Lower leg skin (tissue), 4 donors: ENCODE measurements around the gene PALLD. TPM values are rescaled to one million over a fixed set of nuclear protein-coding genes. Genes with fewer than 3 reads are reported as not detected.

Experiments used
- DNase-seq, 2 donors: peaks; one replicate each; pipeline ENCODE4 v3.0.0-alpha.2; 2019; ENCODE audit warnings: low spot score in 2 of 2
- H3K4me3 ChIP-seq: fragments of 200-600 bp; sonication (generic); 2 replicates; pipeline ENCODE4 v1.5.1; 2017; ENCODE audit warnings: mild to moderate bottlenecking, low read depth; ENCODE audit not compliant: poor library complexity, severe bottlenecking
- POLR2A ChIP-seq, 2 donors: fragments of 450-650 bp; IDR thresholded peaks; one replicate each; pipeline ENCODE4 v1.6.1; 2016 to 2017; ENCODE audit warnings: antibody characterized with exemption in 2 of 2, mild to moderate bottlenecking in 1 of 2, moderate library complexity in 1 of 2
- WGBS, 2 donors: methylation state at CpG; one replicate each; pipeline ENCODE4 v1.1.5; 2018; 5-methylcytosine and 5-hydroxymethylcytosine counted together
- intact Hi-C: fragments of 100-400 bp; cut with DNase I; formaldehyde crosslinking; loops from one replicate; pipeline ENCODE4 v1.15.0; 2023; ENCODE audit warnings: low total_unique reads
- total RNA-seq, 4 donors: library from RNA; depleted of rRNA; stranded (reverse); fragments of >200 nt; gene quantifications; one replicate each; pipeline ENCODE4 v1.1.0, GENCODE V29; 2016
- TF ChIP-seq, protein P1 (sequence below), 3 donors: fragments of 450-650 bp; IDR thresholded peaks; one replicate each; pipeline ENCODE4 v1.5.1; 2016; ENCODE audit warnings: antibody characterized with exemption in 3 of 3, mild to moderate bottlenecking in 3 of 3, moderate library complexity in 2 of 3

Gene PALLD
- total RNA-seq, 4 donors from 2014 or later, result 46.1 to 103 (median 77.6) TPM

DNA sequence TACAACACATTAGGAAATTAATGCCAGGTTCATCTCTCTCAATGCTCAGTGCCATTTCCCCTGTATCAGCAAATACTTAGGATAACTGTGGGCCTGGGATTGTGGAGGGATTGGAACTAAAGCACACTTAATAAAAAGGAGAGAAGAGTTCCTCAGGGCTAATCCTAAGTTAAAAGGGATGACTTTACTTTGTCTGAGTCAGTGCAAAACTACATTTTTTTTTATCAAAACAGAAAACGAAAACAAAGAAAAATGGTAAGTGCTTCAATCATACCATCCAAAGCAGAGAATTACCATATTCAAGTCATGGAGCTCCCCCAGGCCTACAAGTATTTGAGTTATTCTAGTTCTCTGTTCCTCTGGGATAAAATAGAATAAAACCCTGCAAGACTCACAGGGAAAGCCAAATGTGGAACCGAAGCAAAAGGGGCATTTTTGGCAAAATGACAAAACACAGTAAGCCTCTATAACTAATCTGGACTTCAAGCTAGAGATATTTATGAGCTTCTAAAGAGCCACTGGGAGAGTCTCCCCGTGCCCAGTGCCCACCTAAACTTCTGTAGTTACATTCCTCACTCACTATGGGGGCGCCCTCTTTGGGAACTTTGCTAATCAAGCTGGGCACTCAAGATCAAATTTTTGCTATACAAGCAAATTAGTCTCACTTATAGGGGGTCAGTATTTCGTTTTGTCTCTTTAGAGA lies 53.4 kb downstream of the PALLD start:
- DNase-seq, result no peak
- TF ChIP-seq POLR2A (IDR thresholded peaks at IDR 0.05), result no peak
- TF ChIP-seq, protein P1, sequence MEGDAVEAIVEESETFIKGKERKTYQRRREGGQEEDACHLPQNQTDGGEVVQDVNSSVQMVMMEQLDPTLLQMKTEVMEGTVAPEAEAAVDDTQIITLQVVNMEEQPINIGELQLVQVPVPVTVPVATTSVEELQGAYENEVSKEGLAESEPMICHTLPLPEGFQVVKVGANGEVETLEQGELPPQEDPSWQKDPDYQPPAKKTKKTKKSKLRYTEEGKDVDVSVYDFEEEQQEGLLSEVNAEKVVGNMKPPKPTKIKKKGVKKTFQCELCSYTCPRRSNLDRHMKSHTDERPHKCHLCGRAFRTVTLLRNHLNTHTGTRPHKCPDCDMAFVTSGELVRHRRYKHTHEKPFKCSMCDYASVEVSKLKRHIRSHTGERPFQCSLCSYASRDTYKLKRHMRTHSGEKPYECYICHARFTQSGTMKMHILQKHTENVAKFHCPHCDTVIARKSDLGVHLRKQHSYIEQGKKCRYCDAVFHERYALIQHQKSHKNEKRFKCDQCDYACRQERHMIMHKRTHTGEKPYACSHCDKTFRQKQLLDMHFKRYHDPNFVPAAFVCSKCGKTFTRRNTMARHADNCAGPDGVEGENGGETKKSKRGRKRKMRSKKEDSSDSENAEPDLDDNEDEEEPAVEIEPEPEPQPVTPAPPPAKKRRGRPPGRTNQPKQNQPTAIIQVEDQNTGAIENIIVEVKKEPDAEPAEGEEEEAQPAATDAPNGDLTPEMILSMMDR (IDR thresholded peaks at IDR 0.05), result no peak
- intact Hi-C loops, result no loop called here
- WGBS, 2 donors, result 71 to 73% methylated on average over 5 of the region's 5 CpGs
- H3K4me3 ChIP-seq, result no peak overlapping the region

DNA sequence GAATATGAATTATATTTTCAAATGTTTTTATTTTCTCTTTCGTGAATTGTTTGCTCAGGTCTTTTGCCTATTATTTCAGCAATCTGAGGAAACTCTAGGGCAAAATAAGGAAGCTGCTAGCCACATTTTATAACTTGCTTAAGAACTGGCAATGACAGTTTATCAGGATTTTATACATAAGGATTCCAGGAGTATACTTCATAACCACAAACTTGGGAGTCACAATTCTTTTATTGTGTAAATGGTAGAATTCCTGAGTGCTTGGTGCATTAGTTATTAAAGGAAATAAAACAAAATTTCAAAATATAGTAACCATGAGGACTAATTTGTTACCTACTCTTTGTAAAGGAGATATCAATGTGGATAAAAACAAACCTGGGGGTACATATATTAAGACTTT lies 54.4 kb downstream of the PALLD start:
- DNase-seq, result no peak

DNA sequence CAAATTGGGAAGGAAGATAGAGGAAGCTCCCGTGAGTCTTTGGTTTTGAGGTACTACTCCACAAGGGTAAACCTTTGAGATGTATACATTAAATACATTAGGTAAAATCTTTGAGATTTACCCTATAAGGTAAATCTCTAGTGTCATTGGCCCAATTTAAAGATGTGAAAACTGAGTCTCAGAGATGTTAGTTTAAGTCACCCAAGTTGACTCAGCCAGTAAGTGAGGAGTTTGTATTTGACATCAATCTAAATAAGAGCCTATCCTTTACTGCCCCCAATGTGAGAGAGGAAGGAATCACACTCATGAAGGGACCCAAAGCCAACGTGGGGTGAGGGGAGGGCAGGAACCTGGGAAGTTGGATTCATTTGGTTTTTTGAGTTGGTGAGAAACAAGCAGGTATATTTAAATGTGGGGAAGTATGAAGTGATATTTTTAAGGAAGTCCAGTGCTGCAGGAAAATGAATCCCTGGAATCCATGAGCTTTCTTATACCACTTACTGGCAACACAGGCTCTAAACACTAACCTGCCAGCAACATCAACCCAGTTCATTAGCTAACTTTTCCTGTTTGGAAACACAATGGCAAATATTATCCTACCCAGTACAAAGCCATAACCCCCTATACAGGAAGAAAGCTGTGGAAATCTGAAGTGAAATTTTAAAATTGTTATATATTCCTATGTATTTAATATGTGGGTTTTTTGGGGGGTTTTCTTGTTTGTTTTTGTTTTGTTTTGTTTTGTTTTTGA lies 55.3 kb downstream of the PALLD start:
- intact Hi-C loops, result no loop called here
- DNase-seq, result no peak
- TF ChIP-seq, protein P1 (IDR thresholded peaks at IDR 0.05), result no peak
- no peak for TF ChIP-seq POLR2A (IDR thresholded peaks at IDR 0.05)
- no peak overlapping the region for H3K4me3 ChIP-seq
- 61 to 65% methylated on average over 2 of the region's 2 CpGs for WGBS, 2 donors

More for the DNA sequence above, 54.4 kb downstream of the PALLD start:
- H3K4me3 ChIP-seq, result no peak overlapping the region
- TF ChIP-seq, protein P1 (IDR thresholded peaks at IDR 0.05), result no peak
- no peak for TF ChIP-seq POLR2A (IDR thresholded peaks at IDR 0.05)
- intact Hi-C loops, result no loop called here
- WGBS, 2 donors, result 88 to 91% methylated on average over 1 of the region's 1 CpG

DNA sequence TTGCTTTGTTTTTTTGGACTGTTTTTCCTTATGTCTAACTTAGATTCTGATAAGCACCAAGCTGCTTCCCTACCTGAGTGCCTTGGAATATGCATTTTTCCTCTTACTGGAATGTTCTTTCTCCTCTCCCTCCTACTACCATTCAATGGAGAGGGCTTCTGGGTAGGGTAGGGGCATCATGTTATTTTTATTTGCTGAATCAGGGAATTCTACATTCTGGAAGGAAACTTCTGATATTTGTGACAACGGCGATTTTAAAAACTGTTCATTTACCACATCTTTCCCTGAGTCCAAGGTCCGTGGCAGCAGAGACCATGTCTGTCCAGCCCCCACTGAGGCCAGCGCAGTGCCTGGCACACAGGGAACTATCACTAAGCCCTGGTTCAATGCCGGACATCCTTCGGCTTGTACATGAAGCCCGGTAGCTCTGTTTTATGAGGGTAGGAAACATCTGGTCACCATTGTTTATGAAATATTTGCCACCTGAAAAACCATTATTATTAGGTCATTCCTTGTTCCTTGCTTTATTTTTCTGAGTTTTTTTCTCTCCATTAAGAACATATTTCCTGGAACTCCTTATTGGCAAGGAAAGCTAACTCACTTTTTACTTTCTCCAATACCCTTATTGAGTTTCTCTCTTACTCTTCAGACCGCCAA lies 57.0 kb downstream of the PALLD start:
- WGBS, 2 donors, result 64 to 84% methylated on average over 8 of the region's 8 CpGs
- TF ChIP-seq POLR2A (IDR thresholded peaks at IDR 0.05), result no peak
- TF ChIP-seq, protein P1 (IDR thresholded peaks at IDR 0.05), result no peak
- DNase-seq, result no peak
- no peak overlapping the region for H3K4me3 ChIP-seq
- intact Hi-C loops, result no loop called here

DNA sequence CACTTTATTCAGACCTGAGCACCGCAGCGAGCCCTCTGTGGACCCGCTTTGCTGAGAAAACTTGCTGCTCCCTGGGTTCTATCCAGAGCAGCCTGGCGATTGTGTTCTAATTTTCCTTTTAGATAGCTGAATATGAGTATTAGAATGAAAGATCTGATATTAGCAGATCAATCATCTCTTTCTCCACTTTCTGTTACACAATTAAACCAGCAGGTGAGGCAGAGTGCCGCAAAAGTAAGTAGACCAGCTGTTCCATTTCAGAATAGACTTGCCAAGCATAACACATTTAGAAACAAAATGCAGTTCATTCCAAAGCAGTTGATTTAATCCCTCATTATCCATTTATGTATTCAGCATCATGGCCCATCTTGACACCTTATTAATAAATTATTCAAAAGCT lies 58.6 kb downstream of the PALLD start:
- TF ChIP-seq POLR2A (IDR thresholded peaks at IDR 0.05), result no peak
- TF ChIP-seq, protein P1 (IDR thresholded peaks at IDR 0.05), result no peak
- no peak for DNase-seq
- no peak overlapping the region for H3K4me3 ChIP-seq
- intact Hi-C loops, result no loop called here
- WGBS, 2 donors, result 90% methylated on average over 5 of the region's 5 CpGs
